ENCODE measurements around the gene CAMTA1. TPM values are rescaled to one million over a fixed set of nuclear protein-coding genes. Genes with fewer than 3 reads are reported as not detected.

Gene CAMTA1
- total and polyA plus RNA-seq, 4 donors = 90.5 to 236 (median 195) TPM

GRCh38 chr1:7482077-7482476 is 696.8 kb downstream of the CAMTA1 start:
- DNase-seq (ENCODE audit: low read depth in 4 of 6, low spot score in 6 of 6) = no peak
- peaks cover 38% of the 10 kb centered on the region for H3K4me1 ChIP-seq (ENCODE audit: control insufficient read depth, insufficient read depth, low read length)
- no peak overlapping the region for H3K4me3 ChIP-seq (ENCODE audit: low read depth, low read length)
- H3K9me3 ChIP-seq (ENCODE audit: control insufficient read depth, insufficient read depth, low read length) = no peaks in the 10 kb centered on the region
- 70% methylated on average over 4 of the region's 6 CpGs for WGBS (ENCODE audit: insufficient coverage)
- H3K27ac ChIP-seq (ENCODE audit: low read depth, low read length) = no peak overlapping the region
- no peaks in the 10 kb centered on the region for H3K27me3 ChIP-seq (ENCODE audit: control insufficient read depth, insufficient read depth, low read length)
- H3K36me3 ChIP-seq (ENCODE audit: control insufficient read depth, insufficient read depth, low read length) = peaks cover 9% of the 10 kb centered on the region

- peaks cover 9% of the 10 kb centered on the region for H3K36me3 ChIP-seq (ENCODE audit: control insufficient read depth, insufficient read depth, low read length)
- 51% methylated on average over 9 of the region's 10 CpGs for WGBS (ENCODE audit: insufficient coverage)
- no peak overlapping the region for H3K27ac ChIP-seq (ENCODE audit: low read depth, low read length)
- no peak overlapping the region for H3K4me3 ChIP-seq (ENCODE audit: low read depth, low read length)
- peaks cover 29% of the 10 kb centered on the region for H3K4me1 ChIP-seq (ENCODE audit: control insufficient read depth, insufficient read depth, low read length)
- no peaks in the 10 kb centered on the region for H3K9me3 ChIP-seq (ENCODE audit: control insufficient read depth, insufficient read depth, low read length)
- no peaks in the 10 kb centered on the region for H3K27me3 ChIP-seq (ENCODE audit: control insufficient read depth, insufficient read depth, low read length)
- no peak for DNase-seq (ENCODE audit: low read depth in 4 of 6, low spot score in 6 of 6)
Observed at GRCh38 chr1:7482772-7483495, 697.7 kb downstream of the CAMTA1 start.

DNA sequence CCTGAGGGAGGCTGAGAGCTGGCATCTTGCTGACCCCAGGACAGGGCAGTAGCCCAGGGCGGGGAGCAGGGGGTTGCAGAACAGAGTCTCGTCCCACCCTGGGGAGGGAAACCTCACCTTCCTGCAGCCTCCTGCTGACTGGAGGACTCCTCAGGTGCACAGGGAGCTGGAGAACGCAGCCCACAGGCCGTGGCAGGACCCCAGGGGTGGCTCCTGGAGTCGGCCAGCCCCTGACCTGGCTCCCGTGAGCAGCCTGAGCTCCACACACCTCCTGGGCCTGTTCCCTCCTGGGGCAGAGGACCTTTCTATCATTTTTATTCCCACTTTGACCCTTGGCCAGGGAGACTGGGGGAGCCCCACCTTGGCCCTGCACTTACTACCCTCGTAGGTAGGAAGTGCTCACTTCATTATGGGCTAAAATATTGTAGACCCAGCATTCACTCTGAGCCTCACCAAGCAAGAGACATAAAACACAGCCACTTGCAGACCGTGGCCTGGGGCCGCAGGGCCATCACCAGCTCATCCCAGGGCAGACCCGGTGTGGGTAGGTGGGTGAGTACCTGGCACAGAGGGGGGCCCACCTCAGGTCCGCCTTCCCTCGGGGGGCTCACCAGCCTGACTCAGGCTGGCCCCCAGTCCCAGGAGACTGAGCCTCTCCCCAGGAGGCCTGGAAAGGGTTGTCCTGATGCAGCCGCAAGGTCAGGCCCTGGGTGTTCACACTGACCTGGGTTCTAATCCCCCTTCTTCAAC is 698.6 kb downstream of the CAMTA1 start:
- WGBS (ENCODE audit: insufficient coverage) = 83% methylated on average over 12 of the region's 13 CpGs
- Histone ChIP-seq H3K4me3 (ENCODE audit: low read depth, low read length) (no peak overlapping the region), H3K27ac (ENCODE audit: low read depth, low read length) (no peak overlapping the region), H3K36me3 (ENCODE audit: control insufficient read depth, insufficient read depth, low read length) (peaks cover 12% of the 10 kb centered on the region), H3K27me3 (ENCODE audit: control insufficient read depth, insufficient read depth, low read length) (no peaks in the 10 kb centered on the region), H3K9me3 (ENCODE audit: control insufficient read depth, insufficient read depth, low read length) (no peaks in the 10 kb centered on the region), H3K4me1 (ENCODE audit: control insufficient read depth, insufficient read depth, low read length) (peaks cover 25% of the 10 kb centered on the region)
- no peak for DNase-seq (ENCODE audit: low read depth in 4 of 6, low spot score in 6 of 6)

DNA sequence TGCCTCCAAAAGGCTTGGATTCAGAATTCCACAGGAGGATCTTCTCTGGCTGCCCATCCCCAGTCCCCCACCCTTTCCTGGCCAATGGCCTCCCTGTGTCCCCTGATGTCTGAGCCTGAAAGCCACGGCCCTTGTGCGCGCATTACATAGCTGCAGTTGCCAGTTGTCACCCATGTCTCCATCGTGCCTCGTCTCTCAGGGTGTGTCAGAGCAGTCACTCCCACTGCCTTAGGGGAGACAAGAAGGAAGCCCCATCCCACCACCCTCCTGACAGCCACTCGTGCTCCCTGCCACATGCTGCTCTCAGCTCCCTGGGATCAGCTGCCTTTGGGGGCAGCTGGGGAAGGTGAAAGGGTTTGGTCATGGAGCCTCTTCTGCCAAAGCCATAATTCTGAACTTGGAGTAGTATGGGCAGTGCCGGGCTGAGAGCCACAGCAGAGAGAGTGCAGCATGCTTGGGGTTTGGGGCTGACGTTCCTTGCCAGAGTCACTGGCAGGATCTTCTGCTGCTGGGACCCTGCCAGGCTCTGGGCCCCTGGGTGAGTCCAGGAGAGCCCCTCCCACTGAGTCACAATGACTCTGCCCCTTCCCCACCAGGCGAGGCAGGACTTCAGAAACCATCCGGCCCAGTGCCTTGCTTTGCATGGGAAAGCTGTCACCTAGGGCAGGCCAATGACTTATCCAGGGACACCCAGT is 700.0 kb downstream of the CAMTA1 start:
- DNase-seq (ENCODE audit: low read depth in 4 of 6, low spot score in 6 of 6) = no peak
- peaks cover 18% of the 10 kb centered on the region for H3K4me1 ChIP-seq (ENCODE audit: control insufficient read depth, insufficient read depth, low read length)
- H3K36me3 ChIP-seq (ENCODE audit: control insufficient read depth, insufficient read depth, low read length) = peaks cover 7% of the 10 kb centered on the region
- H3K9me3 ChIP-seq (ENCODE audit: control insufficient read depth, insufficient read depth, low read length) = no peaks in the 10 kb centered on the region
- no peak overlapping the region for H3K27ac ChIP-seq (ENCODE audit: low read depth, low read length)
- 69% methylated on average over 9 of the region's 10 CpGs for WGBS (ENCODE audit: insufficient coverage)
- H3K4me3 ChIP-seq (ENCODE audit: low read depth, low read length) = no peak overlapping the region
- no peaks in the 10 kb centered on the region for H3K27me3 ChIP-seq (ENCODE audit: control insufficient read depth, insufficient read depth, low read length)

GRCh38 chr1:7485826-7486225 is 700.6 kb downstream of the CAMTA1 start:
- no peaks in the 10 kb centered on the region for H3K9me3 ChIP-seq (ENCODE audit: control insufficient read depth, insufficient read depth, low read length)
- H3K27me3 ChIP-seq (ENCODE audit: control insufficient read depth, insufficient read depth, low read length) = no peaks in the 10 kb centered on the region
- 83% methylated on average over 3 of the region's 6 CpGs for WGBS (ENCODE audit: insufficient coverage)
- peaks cover 22% of the 10 kb centered on the region for H3K4me1 ChIP-seq (ENCODE audit: control insufficient read depth, insufficient read depth, low read length)
- no peak for DNase-seq (ENCODE audit: low read depth in 4 of 6, low spot score in 6 of 6)
- peaks cover 7% of the 10 kb centered on the region for H3K36me3 ChIP-seq (ENCODE audit: control insufficient read depth, insufficient read depth, low read length)
- H3K4me3 ChIP-seq (ENCODE audit: low read depth, low read length) = no peak overlapping the region
- H3K27ac ChIP-seq (ENCODE audit: low read depth, low read length) = no peak overlapping the region

DNA sequence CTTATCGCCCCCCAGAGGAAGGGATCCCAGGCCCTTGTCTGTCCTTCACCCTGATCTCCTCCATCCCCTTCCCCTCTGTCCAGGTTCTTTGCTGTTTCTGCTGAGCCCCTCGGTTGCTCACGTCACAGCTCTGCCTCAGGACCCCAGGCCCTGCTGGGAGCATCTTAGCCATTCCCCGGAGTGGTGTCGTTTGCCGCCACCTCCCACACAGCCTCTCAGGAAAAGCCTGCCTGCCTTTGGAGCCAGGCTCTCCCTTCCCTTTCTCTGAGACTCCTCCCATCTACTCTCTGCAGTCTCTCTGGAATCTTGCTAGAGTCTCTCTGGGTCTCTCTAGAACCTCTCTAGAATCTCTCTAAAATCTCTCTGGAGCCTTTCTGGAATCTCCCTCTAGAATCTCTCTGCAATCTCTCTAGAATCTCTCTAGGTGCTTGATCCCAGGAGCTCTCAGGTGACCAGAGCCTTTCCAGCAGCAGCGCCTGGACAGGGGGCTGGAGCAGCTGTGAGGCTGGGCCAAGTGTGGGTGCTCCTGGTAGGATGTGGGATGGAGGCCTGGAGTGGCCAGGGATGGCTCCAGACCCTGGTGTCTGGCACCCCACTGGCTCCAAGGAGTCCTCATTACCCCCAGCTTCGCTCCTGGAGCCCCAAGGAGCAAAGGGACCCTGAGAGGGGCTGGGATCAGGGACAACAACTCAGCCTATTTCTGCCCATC is 702.7 kb downstream of the CAMTA1 start:
- H3K27me3 ChIP-seq (ENCODE audit: control insufficient read depth, insufficient read depth, low read length) = no peaks in the 10 kb centered on the region
- no peak overlapping the region for H3K4me3 ChIP-seq (ENCODE audit: low read depth, low read length)
- no peaks in the 10 kb centered on the region for H3K9me3 ChIP-seq (ENCODE audit: control insufficient read depth, insufficient read depth, low read length)
- no peak for DNase-seq (ENCODE audit: low read depth in 4 of 6, low spot score in 6 of 6)
- no peak overlapping the region for H3K27ac ChIP-seq (ENCODE audit: low read depth, low read length)
- peaks cover 10% of the 10 kb centered on the region for H3K36me3 ChIP-seq (ENCODE audit: control insufficient read depth, insufficient read depth, low read length)
- H3K4me1 ChIP-seq (ENCODE audit: control insufficient read depth, insufficient read depth, low read length) = peaks cover 32% of the 10 kb centered on the region
- WGBS (ENCODE audit: insufficient coverage) = 71% methylated on average over 8 of the region's 8 CpGs

DNA sequence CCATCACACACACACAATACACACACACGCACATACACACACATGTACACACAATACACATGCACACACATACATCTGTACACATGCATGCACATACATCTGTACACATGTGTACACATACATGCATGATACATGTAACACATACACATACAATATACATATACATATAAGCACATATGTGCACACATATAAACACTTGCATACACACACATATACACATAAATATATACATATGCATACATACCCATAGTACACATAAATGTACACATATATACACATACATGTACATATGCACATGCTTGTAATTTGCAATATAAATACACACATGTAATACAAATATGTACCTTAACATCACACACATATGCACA is 703.2 kb downstream of the CAMTA1 start:
- DNase-seq (ENCODE audit: low read depth in 4 of 6, low spot score in 6 of 6) = no peak
- H3K9me3 ChIP-seq (ENCODE audit: control insufficient read depth, insufficient read depth, low read length) = no peaks in the 10 kb centered on the region
- 100% methylated on average over 1 of the region's 1 CpG for WGBS (ENCODE audit: insufficient coverage)
- peaks cover 28% of the 10 kb centered on the region for H3K4me1 ChIP-seq (ENCODE audit: control insufficient read depth, insufficient read depth, low read length)
- H3K36me3 ChIP-seq (ENCODE audit: control insufficient read depth, insufficient read depth, low read length) = peaks cover 8% of the 10 kb centered on the region
- no peak overlapping the region for H3K4me3 ChIP-seq (ENCODE audit: low read depth, low read length)
- H3K27me3 ChIP-seq (ENCODE audit: control insufficient read depth, insufficient read depth, low read length) = no peaks in the 10 kb centered on the region
- H3K27ac ChIP-seq (ENCODE audit: low read depth, low read length) = no peak overlapping the region

DNA sequence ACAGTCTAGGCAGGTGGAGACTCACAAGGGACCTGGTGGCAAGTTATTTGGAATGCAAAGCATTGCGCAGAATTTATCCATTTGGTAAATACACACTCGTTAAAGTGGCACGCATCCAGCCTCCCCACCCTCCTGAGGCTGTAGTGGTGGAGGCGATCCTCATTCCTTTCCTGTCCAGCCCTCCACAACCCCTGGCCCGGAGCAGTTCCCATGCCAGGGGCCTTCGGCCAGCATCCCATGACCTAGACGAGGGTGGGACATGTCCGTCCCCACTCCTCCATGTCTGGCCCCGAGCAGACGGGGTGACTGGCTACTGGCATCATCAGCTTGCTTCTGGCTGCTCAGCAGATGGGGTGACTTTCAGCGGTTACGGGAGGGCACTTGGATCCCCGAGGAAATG is 704.3 kb downstream of the CAMTA1 start:
- 90% methylated on average over 11 of the region's 13 CpGs for WGBS (ENCODE audit: insufficient coverage)
- no peaks in the 10 kb centered on the region for H3K9me3 ChIP-seq (ENCODE audit: control insufficient read depth, insufficient read depth, low read length)
- no peak overlapping the region for H3K4me3 ChIP-seq (ENCODE audit: low read depth, low read length)
- H3K27ac ChIP-seq (ENCODE audit: low read depth, low read length) = no peak overlapping the region
- DNase-seq (ENCODE audit: low read depth in 4 of 6, low spot score in 6 of 6) = no peak
- peaks cover 34% of the 10 kb centered on the region for H3K4me1 ChIP-seq (ENCODE audit: control insufficient read depth, insufficient read depth, low read length)
- H3K27me3 ChIP-seq (ENCODE audit: control insufficient read depth, insufficient read depth, low read length) = no peaks in the 10 kb centered on the region
- peaks cover 5% of the 10 kb centered on the region for H3K36me3 ChIP-seq (ENCODE audit: control insufficient read depth, insufficient read depth, low read length)

GRCh38 chr1:7490576-7490975 is 705.3 kb downstream of the CAMTA1 start:
- no peak overlapping the region for H3K27ac ChIP-seq (ENCODE audit: low read depth, low read length)

More at GRCh38 chr1:7490576-7490975, 705.3 kb downstream of the CAMTA1 start:
- H3K36me3 ChIP-seq (ENCODE audit: control insufficient read depth, insufficient read depth, low read length) = peaks cover 5% of the 10 kb centered on the region
- H3K9me3 ChIP-seq (ENCODE audit: control insufficient read depth, insufficient read depth, low read length) = no peaks in the 10 kb centered on the region
- DNase-seq (ENCODE audit: low read depth in 4 of 6, low spot score in 6 of 6) = no peak
- WGBS (ENCODE audit: insufficient coverage) = 95% methylated on average over 9 of the region's 10 CpGs
- no peak overlapping the region for H3K4me3 ChIP-seq (ENCODE audit: low read depth, low read length)
- peaks cover 32% of the 10 kb centered on the region for H3K4me1 ChIP-seq (ENCODE audit: control insufficient read depth, insufficient read depth, low read length)
- H3K27me3 ChIP-seq (ENCODE audit: control insufficient read depth, insufficient read depth, low read length) = no peaks in the 10 kb centered on the region
